K562 (cell line): ENCODE measurements around the gene ITGB6. TPM values are rescaled to one million over a fixed set of nuclear protein-coding genes. Genes with fewer than 3 reads are reported as not detected.

Source experiments
- ATAC-seq: fragments of 200-7000 bp; cut with Tn5 transposase; 3 replicates; pipeline ENCODE4 v1.9.1; 2020; ENCODE audit warnings: moderate library complexity
- BruUV-seq: library from RNA; stranded (reverse); fragments of 400-500 nt; replicated peaks from 2 replicates; lab custom pipeline; 2021; lab: Mats Ljungman, UMichigan
- CTCF ChIA-PET: fragments of 300-600 bp; formaldehyde crosslinking; extraction: SDS; loops from one replicate; lab custom pipeline; 2021; ENCODE audit warnings: low intra/inter-chr PET ratio; lab: Yijun Ruan, JAX
- POLR2A ChIA-PET: fragments of 300-600, 350-650 bp; sonication (Branson Sonifier 250); formaldehyde crosslinking; extraction: SDS; loops from one replicate; lab custom pipeline; 2021; ENCODE audit warnings: antibody characterized with exemption, inconsistent platforms; lab: Yijun Ruan, JAX
- DNase-seq, 4 experiments: peaks; one replicate each; pipeline versions ENCODE4 v3.0.0 to v3.0.0-alpha.2; 2011 to 2018; ENCODE audit warnings: low spot score in 3 of 4, mixed read lengths in 3 of 4; ENCODE audit errors: extremely low read depth in 1 of 4
- FAIRE-seq: peaks from 2 replicates; lab custom pipeline; 2011; peaks lifted over from hg19 to GRCh38; lab: Jason Lieb, UNC
- H2AFZ ChIP-seq: 2 replicates; pipeline ENCODE4 v1.6.0; 2011; ENCODE audit warnings: low read depth, low read length, control low read depth, inconsistent platforms
- H3K27ac ChIP-seq: fragments of 200-600 bp; 3 replicates; pipeline ENCODE4 v1.8.0; 2011; ENCODE audit warnings: low read depth, mild to moderate bottlenecking, control low read depth, inconsistent platforms, low read length, moderate library complexity, mixed read lengths; ENCODE audit errors: extremely low read depth
- H3K27me3 ChIP-seq, 2 experiments: fragments of 300-600 bp in 1 of 2; 2 replicates in 1 of 2; 3 replicates in 1 of 2; pipeline versions ENCODE4 v1.6.0 to v1.8.0; 2011; ENCODE audit warnings: inconsistent platforms in 2 of 2, low read length in 2 of 2, mild to moderate bottlenecking in 1 of 2, mixed read lengths in 1 of 2, moderate library complexity in 1 of 2; ENCODE audit not compliant: control insufficient read depth in 2 of 2, insufficient read depth in 2 of 2
- H3K36me3 ChIP-seq: fragments of 300-600 bp; 3 replicates; pipeline ENCODE4 v1.8.0; 2011; ENCODE audit warnings: mild to moderate bottlenecking, low read length, inconsistent platforms; ENCODE audit not compliant: control insufficient read depth, insufficient read depth
- H3K4me1 ChIP-seq, 2 experiments: fragments of 200-600 bp in 1 of 2; replicated peaks in 1 of 2; 2 replicates in 1 of 2; 3 replicates in 1 of 2; pipeline versions ENCODE4 v1.5.1 to v1.8.0; 2011; ENCODE audit warnings: inconsistent platforms in 2 of 2, low read length in 2 of 2, mild to moderate bottlenecking in 1 of 2, mixed read lengths in 1 of 2, moderate library complexity in 1 of 2; ENCODE audit not compliant: control insufficient read depth in 2 of 2, insufficient read depth in 2 of 2
- H3K4me2 ChIP-seq: 2 replicates; pipeline ENCODE4 v1.6.1; 2011; ENCODE audit warnings: low read length, control low read depth, inconsistent platforms, mixed read lengths; ENCODE audit not compliant: insufficient read depth
- H3K4me3 ChIP-seq: fragments of 200-600 bp; sonication (generic), shearing (Covaris generic); 2 replicates; pipeline ENCODE4 v1.5.1; 2016; ENCODE audit warnings: control low read depth, inconsistent platforms
- H3K79me2 ChIP-seq: fragments of 200-600 bp; 3 replicates; pipeline ENCODE4 v1.8.0; 2011; ENCODE audit warnings: low read length, inconsistent platforms; ENCODE audit not compliant: control insufficient read depth, insufficient read depth
- H3K9ac ChIP-seq, 2 experiments: 2 replicates each; pipeline versions ENCODE4 v1.6.0 to v1.6.1; 2011; ENCODE audit warnings: low read depth in 2 of 2, low read length in 2 of 2, control low read depth in 1 of 2, inconsistent platforms in 1 of 2, mild to moderate bottlenecking in 1 of 2, mixed read lengths in 1 of 2; ENCODE audit not compliant: insufficient read depth in 1 of 2
- H3K9me1 ChIP-seq: one replicate; pipeline ENCODE4 v1.6.0; 2011; ENCODE audit warnings: inconsistent platforms, mild to moderate bottlenecking, low read length, moderate library complexity; ENCODE audit not compliant: control insufficient read depth, insufficient read depth
- H3K9me3 ChIP-seq: replicated peaks from 2 replicates; pipeline ENCODE4 v1.5.1; 2011; ENCODE audit warnings: low read depth, low read length, inconsistent platforms; ENCODE audit not compliant: control insufficient read depth, insufficient read depth
- H4K20me1 ChIP-seq: replicated peaks from 2 replicates; pipeline ENCODE4 v1.6.1; 2011; ENCODE audit warnings: low read length, inconsistent platforms, mixed read lengths; ENCODE audit not compliant: control insufficient read depth, insufficient read depth
- CC2D1A ChIP-seq: fragments of 450-650 bp; IDR thresholded peaks from 2 replicates; pipeline ENCODE4 v1.6.1; 2017; ENCODE audit warnings: mild to moderate bottlenecking
- EGR1 ChIP-seq: fragments of 450-650 bp; conservative IDR thresholded peaks from 2 replicates; pipeline ENCODE4 v1.6.1; 2017; ENCODE audit warnings: mild to moderate bottlenecking
- NR2F6 ChIP-seq: fragments of 450-650 bp; formaldehyde crosslinking; IDR thresholded peaks from 2 replicates; pipeline ENCODE4 v1.4.0; 2020; ENCODE audit warnings: mild to moderate bottlenecking
- OTX1 ChIP-seq: fragments of 450-650 bp; formaldehyde crosslinking; IDR thresholded peaks from 2 replicates; pipeline ENCODE4 v1.4.0; 2022; ENCODE audit warnings: mild to moderate bottlenecking
- POLR2G ChIP-seq: fragments of 200-400 bp; formaldehyde crosslinking; IDR thresholded peaks from 2 replicates; pipeline ENCODE4 v1.6.1; 2017; ENCODE audit warnings: low read depth, mild to moderate bottlenecking, antibody characterized with exemption, low read length, moderate library complexity
- PTBP1 ChIP-seq: fragments of 200-400 bp; formaldehyde crosslinking; IDR thresholded peaks from 2 replicates; pipeline ENCODE4 v1.6.1; 2017; ENCODE audit warnings: low read depth, low read length
- SREBF1 ChIP-seq: fragments of 150-350 bp; IDR thresholded peaks from 2 replicates; pipeline ENCODE4 v1.6.1; 2014; ENCODE audit warnings: antibody characterized with exemption, low read depth, low read length, borderline replicate concordance
- TEAD1 ChIP-seq, 2 experiments: fragments of 450-650 bp in 1 of 2; sonication (generic) in 1 of 2; formaldehyde crosslinking; IDR thresholded peaks; 2 replicates each; pipeline versions ENCODE4 v1.4.0 to v1.8.0; 2020 to 2022; ENCODE audit warnings: mild to moderate bottlenecking in 2 of 2, missing genetic modification reagents in 1 of 2
- ZNF589 ChIP-seq: fragments of 200-800 bp; sonication (Bioruptor generic); IDR thresholded peaks from 2 replicates; pipeline ENCODE4 v1.6.1; 2016; ENCODE audit warnings: low read depth, missing genetic modification characterization, missing compliant biosample characterization
- WGBS: fragments of 100-300 bp; shearing (Covaris generic); methylation state at CpG from one replicate; pipeline ENCODE4 v1.1.6; 2016; ENCODE audit warnings: low coverage, mixed read lengths; ENCODE audit not compliant: insufficient coverage; ENCODE audit errors: missing lambda C conversion rate; 5-methylcytosine and 5-hydroxymethylcytosine counted together
- in situ Hi-C: fragments of 300-500 bp; cut with MboI; formaldehyde crosslinking; loops from 4 replicates; pipeline ENCODE4 v1.15.0; 2018; ENCODE audit warnings: inconsistent platforms, mixed read lengths
- intact Hi-C: fragments of 100-400 bp; cut with micrococcal nuclease; formaldehyde crosslinking; loops from 2 replicates; pipeline ENCODE4 v1.14.2; 2022
- polyA plus RNA-seq, 8 experiments: library from polyadenylated mRNA; depleted of rRNA in 4 of 8; stranded (reverse) in 5 of 8; unstranded in 3 of 8; fragments of >200 nt; fragmentation: Nextera tagmentation in 2 of 8; fragmentation: Illumina TruSeq in 1 of 8; extraction: Ambion mirVana in 2 of 8; extraction: Trizol in 1 of 8; gene quantifications; 2 replicates each; pipeline versions ENCODE4 v1.2.1 to v1.2.3, GENCODE V29; 2011 to 2014; ENCODE audit warnings: inconsistent platforms in 1 of 8, missing spikeins in 1 of 8
- total RNA-seq, 7 experiments: library from RNA; depleted of rRNA in 6 of 7; stranded (reverse); fragments of >200 nt in 6 of 7; fragmentation: Illumina TruSeq in 2 of 7; extraction: Trizol in 2 of 7; gene quantifications; 2 replicates each; pipeline versions ENCODE4 v1.2.1 to v1.2.3, GENCODE V29; 2011 to 2021; ENCODE audit warnings: low replicate concordance in 1 of 7
- TF ChIP-seq, protein P1 (sequence below): fragments of 250-450 bp; sonication (Bioruptor Pico); IDR thresholded peaks from 2 replicates; pipeline ENCODE4 v1.8.0; 2022; ENCODE audit warnings: inconsistent platforms
- TF ChIP-seq, protein P2 (sequence below): sonication (generic); IDR thresholded peaks from 2 replicates; pipeline ENCODE4 v1.6.1; 2016

ITGB6 gene
- total and polyA plus RNA-seq, 9 of the 15 experiments (the other 6 are each of a cell fraction or from before 2014, with no cell fraction given) = 0.18 TPM; not detected in 8

DNA sequence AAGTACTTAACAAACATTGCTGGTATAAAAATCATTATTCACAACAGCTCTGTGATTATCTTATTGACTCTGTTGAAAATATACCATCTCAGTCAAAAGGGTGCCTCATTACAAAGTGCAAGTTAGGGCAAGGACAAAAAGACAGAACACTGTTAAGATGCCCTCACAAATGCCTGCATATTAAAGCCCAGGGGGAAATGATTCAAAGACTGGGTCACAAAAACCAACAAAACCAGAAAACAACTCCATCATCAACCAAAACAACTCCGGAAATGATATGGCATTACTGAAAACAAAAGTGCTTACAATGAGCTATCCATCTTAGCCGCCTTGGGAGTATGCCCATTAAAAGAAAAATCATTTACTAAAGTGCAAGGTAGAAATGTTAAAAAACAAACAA is 147.5 kb downstream of the ITGB6 start (continued):
- TF ChIP-seq TEAD1 (CRISPR knock-in tag; IDR thresholded peaks at IDR 0.05) = no peak
- TF ChIP-seq, protein P1, sequence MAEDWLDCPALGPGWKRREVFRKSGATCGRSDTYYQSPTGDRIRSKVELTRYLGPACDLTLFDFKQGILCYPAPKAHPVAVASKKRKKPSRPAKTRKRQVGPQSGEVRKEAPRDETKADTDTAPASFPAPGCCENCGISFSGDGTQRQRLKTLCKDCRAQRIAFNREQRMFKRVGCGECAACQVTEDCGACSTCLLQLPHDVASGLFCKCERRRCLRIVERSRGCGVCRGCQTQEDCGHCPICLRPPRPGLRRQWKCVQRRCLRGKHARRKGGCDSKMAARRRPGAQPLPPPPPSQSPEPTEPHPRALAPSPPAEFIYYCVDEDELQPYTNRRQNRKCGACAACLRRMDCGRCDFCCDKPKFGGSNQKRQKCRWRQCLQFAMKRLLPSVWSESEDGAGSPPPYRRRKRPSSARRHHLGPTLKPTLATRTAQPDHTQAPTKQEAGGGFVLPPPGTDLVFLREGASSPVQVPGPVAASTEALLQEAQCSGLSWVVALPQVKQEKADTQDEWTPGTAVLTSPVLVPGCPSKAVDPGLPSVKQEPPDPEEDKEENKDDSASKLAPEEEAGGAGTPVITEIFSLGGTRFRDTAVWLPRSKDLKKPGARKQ = no peak
- TF ChIP-seq POLR2G = no peak
- TF ChIP-seq NR2F6 (CRISPR knock-in tag) = no peak
- TF ChIP-seq ZNF589 (CRISPR knock-in tag) = no peak
- TF ChIP-seq, protein P2, sequence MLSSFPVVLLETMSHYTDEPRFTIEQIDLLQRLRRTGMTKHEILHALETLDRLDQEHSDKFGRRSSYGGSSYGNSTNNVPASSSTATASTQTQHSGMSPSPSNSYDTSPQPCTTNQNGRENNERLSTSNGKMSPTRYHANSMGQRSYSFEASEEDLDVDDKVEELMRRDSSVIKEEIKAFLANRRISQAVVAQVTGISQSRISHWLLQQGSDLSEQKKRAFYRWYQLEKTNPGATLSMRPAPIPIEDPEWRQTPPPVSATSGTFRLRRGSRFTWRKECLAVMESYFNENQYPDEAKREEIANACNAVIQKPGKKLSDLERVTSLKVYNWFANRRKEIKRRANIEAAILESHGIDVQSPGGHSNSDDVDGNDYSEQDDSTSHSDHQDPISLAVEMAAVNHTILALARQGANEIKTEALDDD = no peak
- TF ChIP-seq SREBF1 = no peak
- TF ChIP-seq PTBP1 = no peak

DNA sequence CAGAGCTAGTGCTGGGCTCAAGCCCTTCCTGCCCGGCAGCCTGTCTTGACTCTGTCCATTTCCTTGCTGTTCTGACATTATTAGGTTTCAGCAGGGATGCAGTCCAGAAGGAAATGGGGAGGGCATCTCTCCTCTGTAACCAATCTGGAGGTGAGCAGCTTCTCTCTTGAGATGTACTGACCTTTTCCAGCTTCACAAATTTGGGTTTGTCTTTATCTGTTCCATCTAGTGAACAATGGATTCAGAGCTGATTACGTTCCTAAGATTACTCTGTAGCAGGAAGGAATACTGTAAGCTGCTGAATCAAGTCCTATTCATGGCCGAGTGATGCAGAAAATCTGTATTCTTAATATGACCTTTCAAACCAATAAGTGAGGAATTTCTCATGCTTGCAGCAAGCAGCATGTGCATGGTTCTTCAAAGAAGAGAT is 148.7 kb downstream of the ITGB6 start:
- FAIRE-seq = no peak
- intact Hi-C loops = no loop called here

More for the DNA sequence above, 148.7 kb downstream of the ITGB6 start:
- no peaks in the 10 kb centered on the region for H4K20me1 ChIP-seq
- DNase-seq (no peak), ATAC-seq (no peak)
- H2AFZ ChIP-seq = no peak overlapping the region
- no peak overlapping the region for H3K27ac ChIP-seq
- no peaks in the 10 kb centered on the region for H3K9me3 ChIP-seq
- BruUV-seq = no TSS peak
- 4% methylated on average over 3 of the region's 3 CpGs for WGBS
- H3K79me2 ChIP-seq = no peaks in the 10 kb centered on the region
- no peak overlapping the region for H3K4me3 ChIP-seq
- no peaks in the 10 kb centered on the region for H3K27me3 ChIP-seq
- TF ChIP-seq CC2D1A = no peak
- TF ChIP-seq OTX1 = no peak
- TF ChIP-seq EGR1 = no peak
- no peak overlapping the region for H3K9ac ChIP-seq
- ChIA-PET CTCF (no interaction called here), POLR2A (interaction anchor here (1.7 kb wide), 1 partner anchor 15 kb away, joined by 3 read pairs; no protein-coding TSS in a partner anchor)
- in situ Hi-C loops = no loop called here
- H3K36me3 ChIP-seq = no peaks in the 10 kb centered on the region
- H3K9me1 ChIP-seq = no peaks in the 10 kb centered on the region
- H3K4me2 ChIP-seq = no peak overlapping the region
- no peaks in the 10 kb centered on the region for H3K4me1 ChIP-seq
